H1 (cell line): ENCODE measurements around the gene COL16A1. TPM values are rescaled to one million over a fixed set of nuclear protein-coding genes. Genes with fewer than 3 reads are reported as not detected.
A peak's percentile ranks its signal among the peaks of the same experiment; 100 is the strongest.

Source experiments
- CTCF ChIA-PET: fragments of 300-600 bp; sonication (Branson Sonifier 250); formaldehyde crosslinking; loops from one replicate; lab custom pipeline; 2021; ENCODE audit not compliant: partially characterized antibody; lab: Charles Lee
- POLR2A ChIA-PET: fragments of 300-600 bp; sonication (Branson Sonifier 250); formaldehyde crosslinking; loops from one replicate; lab custom pipeline; 2021; ENCODE audit warnings: inconsistent platforms; ENCODE audit not compliant: partially characterized antibody; lab: Charles Lee
- DNase-seq, 2 experiments: peaks; one replicate each; pipeline versions ENCODE4 v3.0.0 to v3.0.0-alpha.2; 2010 to 2022; ENCODE audit warnings: low spot score in 2 of 2, low read depth in 1 of 2, mixed read lengths in 1 of 2
- FAIRE-seq: peaks from 2 replicates; lab custom pipeline; 2011; peaks lifted over from hg19 to GRCh38; lab: Jason Lieb, UNC
- H2AFZ ChIP-seq: 2 replicates; pipeline ENCODE4 v1.8.1; 2012; ENCODE audit warnings: low read length, inconsistent platforms
- H2AK5ac ChIP-seq: 2 replicates; pipeline ENCODE4 v1.6.1; 2013; ENCODE audit warnings: low read depth, low read length
- H2BK120ac ChIP-seq: replicated peaks from 2 replicates; pipeline ENCODE3; 2013; ENCODE audit warnings: low read depth, low read length, inconsistent platforms
- H2BK12ac ChIP-seq: 2 replicates; pipeline ENCODE4 v1.6.1; 2013; ENCODE audit warnings: low read depth, low read length
- H2BK15ac ChIP-seq: 2 replicates; pipeline ENCODE4 v1.6.1; 2013; ENCODE audit warnings: low read length
- H2BK20ac ChIP-seq: 2 replicates; pipeline ENCODE4 v1.6.1; 2013; ENCODE audit warnings: low read length
- H2BK5ac ChIP-seq: 2 replicates; pipeline ENCODE4 v1.6.1; 2013; ENCODE audit warnings: low read depth, low read length
- H3K14ac ChIP-seq: 2 replicates; pipeline ENCODE4 v1.6.1; 2013; ENCODE audit warnings: inconsistent platforms; ENCODE audit not compliant: insufficient read length
- H3K18ac ChIP-seq: 2 replicates; pipeline ENCODE4 v1.6.1; 2013; ENCODE audit warnings: low read length; ENCODE audit errors: extremely low read depth
- H3K23ac ChIP-seq: 2 replicates; pipeline ENCODE4 v1.6.1; 2013; ENCODE audit warnings: inconsistent platforms; ENCODE audit not compliant: insufficient read length
- H3K23me2 ChIP-seq: 2 replicates; pipeline ENCODE4 v1.6.1; 2013; ENCODE audit warnings: low read depth, low read length
- H3K27ac ChIP-seq: 2 replicates; pipeline ENCODE4 v1.6.1; 2011; ENCODE audit warnings: low read depth, low read length, inconsistent platforms
- H3K27me3 ChIP-seq, 4 experiments: replicated peaks in 1 of 4; 1 replicate in 1 of 4; 2 replicates in 3 of 4; pipeline versions ENCODE4 v1.6.1 to v1.8.1; 2011 to 2013; ENCODE audit warnings: low read length in 3 of 4, mild to moderate bottlenecking in 3 of 4, inconsistent platforms in 2 of 4, mixed read lengths in 2 of 4, moderate library complexity in 1 of 4; ENCODE audit not compliant: control insufficient read depth in 3 of 4, insufficient read depth in 3 of 4; ENCODE audit errors: extremely low read depth in 1 of 4
- H3K36me3 ChIP-seq, 4 experiments: 2 replicates each; pipeline versions ENCODE4 v1.6.1 to v1.8.1; 2011 to 2013; ENCODE audit warnings: mild to moderate bottlenecking in 4 of 4, low read length in 3 of 4, moderate library complexity in 2 of 4, control low read depth in 1 of 4, inconsistent platforms in 1 of 4; ENCODE audit not compliant: insufficient read depth in 4 of 4, control insufficient read depth in 2 of 4
- H3K4ac ChIP-seq: replicated peaks from 2 replicates; pipeline ENCODE3; 2013; ENCODE audit warnings: low read length, low read depth, mixed read lengths, inconsistent platforms; ENCODE audit not compliant: insufficient read length
- H3K4me1 ChIP-seq, 4 experiments: replicated peaks in 1 of 4; 1 replicate in 1 of 4; 2 replicates in 3 of 4; pipeline versions ENCODE4 v1.6.1 to v1.8.1; 2011 to 2013; ENCODE audit warnings: low read length in 3 of 4, inconsistent platforms in 2 of 4, mixed read lengths in 1 of 4; ENCODE audit not compliant: insufficient read depth in 4 of 4, control insufficient read depth in 3 of 4
- H3K4me2 ChIP-seq, 2 experiments: 2 replicates each; pipeline versions ENCODE4 v1.6.1 to v1.8.1; 2011 to 2013; ENCODE audit warnings: low read depth in 2 of 2, low read length in 2 of 2, control low read depth in 1 of 2, inconsistent platforms in 1 of 2, mild to moderate bottlenecking in 1 of 2; ENCODE audit not compliant: insufficient read depth in 1 of 2
- H3K4me3 ChIP-seq, 4 experiments: fragments of 200-600, 300-600 bp in 1 of 4; sonication (generic), shearing (Covaris generic), sonication (Bioruptor Twin) in 1 of 4; 2 replicates each; pipeline versions ENCODE4 v1.5.1 to v1.8.1; 2011 to 2016; ENCODE audit warnings: low read length in 4 of 4, low read depth in 3 of 4, control low read depth in 2 of 4, inconsistent platforms in 2 of 4, mild to moderate bottlenecking in 2 of 4, mixed read lengths in 1 of 4, moderate library complexity in 1 of 4; ENCODE audit not compliant: insufficient read depth in 2 of 4; ENCODE audit errors: extremely low read depth in 1 of 4
- H3K56ac ChIP-seq: replicated peaks from 2 replicates; pipeline ENCODE3; 2013; ENCODE audit warnings: low read depth, mild to moderate bottlenecking, mixed read lengths, low read length, inconsistent platforms; ENCODE audit not compliant: insufficient read length
- H3K79me1 ChIP-seq: 2 replicates; pipeline ENCODE4 v1.6.1; 2013; ENCODE audit warnings: low read depth, low read length, control low read depth
- H3K79me2 ChIP-seq, 2 experiments: 2 replicates each; pipeline versions ENCODE4 v1.6.1 to v1.8.1; 2012 to 2013; ENCODE audit warnings: low read length in 2 of 2, mild to moderate bottlenecking in 2 of 2, inconsistent platforms in 1 of 2; ENCODE audit not compliant: insufficient read depth in 2 of 2, control insufficient read depth in 1 of 2
- H3K9ac ChIP-seq, 4 experiments: replicated peaks in 1 of 4; 1 replicate in 1 of 4; 2 replicates in 3 of 4; pipeline versions ENCODE4 v1.6.1 to v1.8.1; 2011 to 2013; ENCODE audit warnings: low read depth in 3 of 4, low read length in 3 of 4, control low read depth in 2 of 4, mild to moderate bottlenecking in 2 of 4, moderate library complexity in 2 of 4, inconsistent platforms in 1 of 4; ENCODE audit errors: extremely low read depth in 1 of 4
- H3K9me3 ChIP-seq, 2 experiments: 2 replicates each; pipeline versions ENCODE4 v1.6.1 to v1.8.1; 2012 to 2013; ENCODE audit warnings: mild to moderate bottlenecking in 2 of 2, moderate library complexity in 2 of 2, control low read depth in 1 of 2, inconsistent platforms in 1 of 2, low read depth in 1 of 2, low read length in 1 of 2, mixed read lengths in 1 of 2; ENCODE audit not compliant: insufficient read depth in 2 of 2
- H4K20me1 ChIP-seq, 2 experiments: replicated peaks in 1 of 2; 2 replicates each; pipeline versions ENCODE3 to v1.8.1; 2011 to 2013; ENCODE audit warnings: inconsistent platforms in 2 of 2, low read length in 2 of 2, mild to moderate bottlenecking in 1 of 2; ENCODE audit not compliant: insufficient read depth in 2 of 2, control insufficient read depth in 1 of 2
- H4K5ac ChIP-seq: 2 replicates; pipeline ENCODE4 v1.6.1; 2013; ENCODE audit warnings: low read length, low read depth, mixed read lengths, inconsistent platforms; ENCODE audit not compliant: insufficient read length
- H4K8ac ChIP-seq: 2 replicates; pipeline ENCODE4 v1.8.0; 2013; ENCODE audit warnings: mild to moderate bottlenecking, moderate library complexity, low read length, inconsistent platforms; ENCODE audit not compliant: insufficient read depth; ENCODE audit errors: extremely low read depth
- H4K91ac ChIP-seq: replicated peaks from 2 replicates; pipeline ENCODE3; 2013; ENCODE audit warnings: low read length, mixed read lengths, inconsistent platforms; ENCODE audit not compliant: insufficient read length
- BRCA1 ChIP-seq: IDR thresholded peaks from 2 replicates; pipeline ENCODE4 v1.6.1; 2012; ENCODE audit warnings: low read depth, low read length, improper control_type of control experiment
- CBX8 ChIP-seq: fragments of 300-800, 300-1000 bp; sonication (generic); IDR thresholded peaks from 2 replicates; pipeline ENCODE4 v1.7.1; 2016; ENCODE audit warnings: low read depth, low read length, borderline replicate concordance
- CEBPB ChIP-seq: IDR thresholded peaks from 2 replicates; pipeline ENCODE4 v1.6.1; 2012; ENCODE audit warnings: low read depth, low read length
- CHD2 ChIP-seq: IDR thresholded peaks from 2 replicates; pipeline ENCODE4 v1.6.1; 2012; ENCODE audit warnings: low read length, improper control_type of control experiment
- EP300 ChIP-seq, 2 experiments: IDR thresholded peaks; 1 replicate in 1 of 2; 2 replicates in 1 of 2; pipeline ENCODE4 v1.6.1; 2011 to 2012; ENCODE audit warnings: low read depth in 2 of 2, low read length in 2 of 2, mild to moderate bottlenecking in 2 of 2, borderline replicate concordance in 1 of 2, inconsistent platforms in 1 of 2, moderate library complexity in 1 of 2
- HDAC6 ChIP-seq: IDR thresholded peaks from one replicate; pipeline ENCODE4 v1.7.1; 2012; ENCODE audit warnings: low read depth, mild to moderate bottlenecking, inconsistent platforms, low read length, moderate library complexity
- MAX ChIP-seq: IDR thresholded peaks from 2 replicates; pipeline ENCODE4 v1.6.1; 2012; ENCODE audit warnings: inconsistent platforms
- PHF8 ChIP-seq: fragments of 200-600 bp; sonication (generic); conservative IDR thresholded peaks from 2 replicates; pipeline ENCODE4 v1.7.1; 2012; ENCODE audit warnings: low read depth, mild to moderate bottlenecking, inconsistent platforms, low read length, moderate library complexity
- POLR2A ChIP-seq, 2 experiments: IDR thresholded peaks; 1 replicate in 1 of 2; 2 replicates in 1 of 2; pipeline ENCODE4 v1.6.1; 2011; ENCODE audit warnings: low read depth in 2 of 2, low read length in 2 of 2, mild to moderate bottlenecking in 2 of 2; ENCODE audit errors: control extremely low read depth in 1 of 2
- POLR2AphosphoS5 ChIP-seq: IDR thresholded peaks from 2 replicates; pipeline ENCODE4 v1.6.1; 2011; ENCODE audit warnings: low read depth, low read length
- TAF7 ChIP-seq: optimal IDR thresholded peaks from 2 replicates; pipeline ENCODE3; 2011; ENCODE audit warnings: low read depth, mild to moderate bottlenecking, inconsistent platforms, low read length, moderate library complexity, borderline replicate concordance
- WGBS, 2 experiments: shearing (Covaris generic) in 1 of 2; methylation state at CpG; one replicate each; pipeline versions ENCODE4 v1.1.6 to v1.1.7; 2013 to 2015; ENCODE audit warnings: low lambda C conversion rate in 2 of 2, mixed read lengths in 2 of 2, inconsistent platforms in 1 of 2, low coverage in 1 of 2, missing lambda C conversion rate in 1 of 2; ENCODE audit not compliant: insufficient replicate concordance in 2 of 2, insufficient coverage in 1 of 2, insufficient read length in 1 of 2; ENCODE audit errors: extremely low coverage in 1 of 2, missing lambda C conversion rate in 1 of 2; 5-methylcytosine and 5-hydroxymethylcytosine counted together
- polyA plus RNA-seq, 7 experiments: library from polyadenylated mRNA; depleted of rRNA in 3 of 7; stranded (reverse) in 5 of 7; unstranded in 2 of 7; fragments of >200 nt in 5 of 7; fragments of 200-250 nt in 2 of 7; gene quantifications; 1 replicate in 5 of 7; 2 replicates in 1 of 7; 4 replicates in 1 of 7; pipeline versions ENCODE4 v1.2.1 to v1.2.3, GENCODE V29; 2011 to 2013; ENCODE audit warnings: missing spikeins in 2 of 7, mixed read lengths in 2 of 7
- total RNA-seq: library from RNA; stranded (reverse); fragmentation: NEBNext Ultra II Directional; extraction: Animal tissue kit (Norgen Biotek cat#: 25700); gene quantifications from 2 replicates; pipeline ENCODE4 v1.2.1, GENCODE V29; 2021

The COL16A1 gene
- total and polyA plus RNA-seq, 2 of the 8 experiments (the other 6 are each of a cell fraction or from before 2014, with no cell fraction given) = 2.0 to 10.5 TPM

- Histone ChIP-seq H3K14ac (no peak overlapping the region), H3K27ac (no peak overlapping the region; the same call in 1 of the 2 replicates), H3K27me3 (no peaks in the 10 kb centered on the region; a peak in 1 of 7 replicates), H2AK5ac (peak overlapping the region; percentile 46), H3K79me2 (no peaks in the 10 kb centered on the region), H4K8ac (peak overlapping the region; percentile 64), H4K5ac (peak overlapping the region; percentile 74), H3K4me1 (peaks cover 15 to 35% (median 16%) of the 10 kb centered on the region in 4 experiments), H2BK120ac (peak overlapping the region; percentile 86), H4K20me1 (no peaks in the 10 kb centered on the region), H2AFZ (peak overlapping the region; percentile 58), H3K23me2 (peaks cover 5% of the 10 kb centered on the region), H2BK20ac (0 out of 2 replicates have a peak overlapping the region, but pooled peaks have one; percentile 87), H3K56ac (peak overlapping the region; percentile 38), H3K23ac (no peak overlapping the region), H3K4me2 (peak overlapping the region; percentile 70 to 78), H3K36me3 (no peaks in the 10 kb centered on the region), H4K91ac (peak overlapping the region; percentile 86), H2BK12ac (peak overlapping the region; percentile 89), H2BK5ac (peak overlapping the region; percentile 89; the same call in 1 of the 2 replicates), H3K9ac (peak overlapping the region in 2 of 4 experiments; percentile 39 to 50; a peak in 5 of 7 replicates), H3K4me3 (peak overlapping the region in 3 of 4 experiments; percentile 15 to 69 (median 17); a peak in 5 of 8 replicates), H2BK15ac (peak overlapping the region; percentile 54), H3K4ac (peak overlapping the region; percentile 93), H3K79me1 (no peaks in the 10 kb centered on the region), H3K9me3 (no peaks in the 10 kb centered on the region), H3K18ac (peak overlapping the region; percentile 76)
- POLR2A ChIA-PET = interaction anchor here (1.1 to 7.3 kb wide), 16 partner anchors 10 to 84 kb away, joined by 3 to 43 read pairs (median 4); partner anchors contain the start of gene PEF1
- CTCF ChIA-PET = interaction anchor here (0.7 to 8.1 kb wide), 18 partner anchors 8 to 112 kb away, joined by 3 to 108 read pairs (median 4); no protein-coding TSS in a partner anchor
- DNase-seq = peak in 1 of 2 experiments; percentile 80
- no peak for FAIRE-seq
- 26% methylated on average over 20 of the region's 23 CpGs; no CpG with 5 or more reads in 1 of the 2 experiments for WGBS, 2 experiments
- TF ChIP-seq BRCA1 (no peak), CHD2 (no peak), CEBPB (no peak), POLR2AphosphoS5 (no peak), POLR2A (IDR thresholded peaks at IDR 0.05; ENCODE audit: control extremely low read depth in 1 of 2, low read depth in 2 of 2, low read length in 2 of 2) (no peak), TAF7 (peak; percentile 30), EP300 (IDR thresholded peaks at IDR 0.05; ENCODE audit: borderline replicate concordance in 1 of 2, low read depth in 2 of 2, low read length in 2 of 2) (no peak), MAX (peak; percentile 62), CBX8 (no peak), PHF8 (no peak; the same call in 1 of the 2 replicates), HDAC6 (no peak)
These were observed 1.5 kb upstream of the COL16A1 start for GRCh38 chr1:31705080-31705866.
